Measurements from ENCODE around the gene NEK9.
"Not testable (repeated sequence)": the region's sequence is repeated elsewhere in the genome, so short reads cannot be mapped to it uniquely, and the experiment has no call there.

NEK9 gene

DNA sequence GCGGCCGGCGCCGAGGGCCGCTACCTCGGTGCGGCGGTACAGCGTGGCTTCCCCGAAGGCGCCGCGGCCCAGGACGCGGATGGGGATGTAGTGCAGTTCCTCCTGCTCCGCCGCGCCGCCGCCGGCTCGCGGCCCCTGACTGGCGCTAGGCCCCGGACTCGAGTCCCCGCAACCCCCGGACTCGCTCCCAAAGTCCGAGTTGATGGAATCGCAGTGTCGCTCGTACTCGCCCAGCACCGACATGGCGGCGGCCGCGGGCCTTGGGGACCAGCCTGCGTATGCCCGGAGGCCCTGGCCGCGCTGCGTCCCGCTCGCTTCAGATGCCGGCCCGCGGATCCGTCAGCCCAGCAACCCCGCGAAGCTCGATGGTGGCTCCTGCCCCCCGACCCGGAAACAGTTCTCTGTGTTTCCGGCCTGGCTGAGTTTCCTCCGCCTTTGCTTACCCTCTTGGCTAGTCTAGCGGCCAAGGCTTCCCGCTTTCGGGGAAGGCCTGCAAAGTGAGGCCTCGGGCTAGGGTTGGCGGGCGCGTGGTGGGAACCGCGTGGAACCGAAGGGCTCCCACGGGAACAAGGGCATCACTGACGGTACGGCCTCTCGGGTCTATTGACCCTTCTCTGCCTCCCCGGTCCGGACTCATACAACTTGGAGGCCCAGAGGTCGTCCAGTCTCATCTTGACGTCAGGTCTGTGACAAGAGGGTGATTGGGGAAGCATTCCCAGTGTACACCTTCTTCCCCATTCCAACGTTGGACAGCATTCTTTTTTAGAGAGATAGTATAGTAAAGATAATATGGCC is at the start of gene NEK9:
Gene NEK9 (minus strand): TSS at position 370 of the 795 bp plus-strand sequence. CDS start 127 bp downstream, at position 243.
- DNase-seq: peak; percentile 91 to 93

DNA sequence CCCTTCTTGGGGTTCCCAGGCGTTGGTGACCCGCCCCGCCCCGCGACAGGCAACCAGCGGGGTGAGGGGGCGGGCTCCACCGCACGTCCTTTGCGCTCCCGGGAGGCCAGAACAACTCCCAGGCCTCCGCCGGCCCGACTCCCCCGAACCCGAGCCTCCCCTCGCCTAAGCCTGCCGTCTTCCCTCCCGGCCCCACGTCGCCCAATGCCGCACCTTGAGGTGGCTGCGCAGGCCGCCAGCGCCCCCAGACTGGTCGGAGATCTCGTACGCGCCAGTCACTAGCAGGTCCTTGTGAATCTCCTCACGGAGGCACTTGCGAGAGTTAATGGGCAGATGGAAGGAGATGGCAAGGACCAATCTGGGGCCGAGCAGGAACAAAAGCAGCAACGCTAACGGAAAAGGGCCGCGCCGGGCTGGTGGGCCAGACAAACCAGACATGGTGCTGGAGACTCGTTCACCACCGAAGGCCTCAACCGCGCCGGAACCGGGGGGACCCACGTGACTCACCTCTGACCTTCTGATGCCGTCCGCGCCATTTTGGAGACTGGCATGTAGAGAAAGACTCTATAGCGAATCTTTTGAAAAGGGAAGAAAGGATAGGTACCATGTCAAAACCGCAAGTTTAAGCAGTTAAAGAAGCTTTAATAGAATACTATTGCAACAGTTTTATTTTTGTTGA is 49.4 kb upstream of the NEK9 start, which contains the start of gene TMED10:
Gene TMED10 (minus strand): TSS at position 471 of the 679 bp plus-strand sequence. CDS start 33 bp downstream, at position 438.
- DNase-seq: peak; percentile 90 to 92

DNA sequence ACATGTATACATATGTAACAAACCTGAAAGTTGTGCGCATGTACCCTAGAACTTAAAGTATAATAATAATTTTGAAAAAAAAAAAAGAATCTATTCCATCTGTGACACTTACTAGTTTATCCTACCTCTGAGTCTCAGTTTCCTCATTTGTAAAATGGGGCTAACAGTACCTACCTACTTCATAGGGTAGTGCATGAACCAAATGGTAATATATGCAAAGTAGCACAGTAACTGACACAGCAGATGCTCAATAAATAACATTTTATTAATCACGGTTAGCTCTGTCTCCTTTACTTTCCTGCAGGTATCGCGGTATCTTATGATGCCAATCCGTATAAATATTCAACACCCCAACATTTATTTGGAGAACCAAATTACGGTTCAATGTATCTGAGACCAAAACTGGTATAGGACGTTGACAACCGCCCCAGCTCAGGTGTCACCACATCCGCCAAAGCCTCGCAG is 48.9 kb upstream of the NEK9 start:
- no peak for DNase-seq

DNA sequence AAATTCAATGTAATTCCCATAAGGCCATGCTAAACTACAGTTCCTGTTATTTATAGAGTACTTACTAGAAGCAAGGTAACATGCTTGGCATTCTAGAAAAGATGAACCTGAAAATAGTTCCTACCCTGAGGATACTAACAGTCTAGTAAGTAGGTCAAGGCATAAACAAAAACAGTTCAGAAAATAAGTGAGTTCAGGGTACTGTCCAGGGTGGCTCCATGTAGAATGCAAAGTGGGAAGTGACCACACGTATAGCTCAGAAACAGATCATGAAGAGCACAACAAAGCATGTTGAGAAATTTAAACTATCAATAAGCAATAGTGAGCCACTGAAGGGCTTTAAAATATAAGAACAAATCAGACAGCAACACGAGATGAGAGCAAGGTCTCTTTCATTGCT is 47.2 kb upstream of the NEK9 start:
- no peak for DNase-seq

DNA sequence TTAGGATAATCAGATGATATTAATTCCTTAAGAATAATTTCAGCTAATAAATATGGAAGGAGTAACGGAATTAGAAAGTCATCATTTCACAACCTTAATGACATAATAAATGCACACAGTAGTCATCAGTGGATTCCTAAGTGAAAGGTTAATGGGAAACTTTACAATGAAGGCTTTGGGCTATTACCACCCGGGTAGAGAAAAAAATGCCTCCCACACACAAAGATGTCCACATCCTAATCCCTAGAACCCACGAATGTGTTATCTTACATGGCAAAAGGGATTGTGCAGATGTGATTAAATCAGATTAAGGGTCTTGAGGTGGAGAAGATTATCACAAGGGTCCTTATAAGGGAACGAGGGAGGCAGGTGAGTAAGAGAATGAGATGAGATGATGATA is 43.9 kb upstream of the NEK9 start:
- no peak for DNase-seq

DNA sequence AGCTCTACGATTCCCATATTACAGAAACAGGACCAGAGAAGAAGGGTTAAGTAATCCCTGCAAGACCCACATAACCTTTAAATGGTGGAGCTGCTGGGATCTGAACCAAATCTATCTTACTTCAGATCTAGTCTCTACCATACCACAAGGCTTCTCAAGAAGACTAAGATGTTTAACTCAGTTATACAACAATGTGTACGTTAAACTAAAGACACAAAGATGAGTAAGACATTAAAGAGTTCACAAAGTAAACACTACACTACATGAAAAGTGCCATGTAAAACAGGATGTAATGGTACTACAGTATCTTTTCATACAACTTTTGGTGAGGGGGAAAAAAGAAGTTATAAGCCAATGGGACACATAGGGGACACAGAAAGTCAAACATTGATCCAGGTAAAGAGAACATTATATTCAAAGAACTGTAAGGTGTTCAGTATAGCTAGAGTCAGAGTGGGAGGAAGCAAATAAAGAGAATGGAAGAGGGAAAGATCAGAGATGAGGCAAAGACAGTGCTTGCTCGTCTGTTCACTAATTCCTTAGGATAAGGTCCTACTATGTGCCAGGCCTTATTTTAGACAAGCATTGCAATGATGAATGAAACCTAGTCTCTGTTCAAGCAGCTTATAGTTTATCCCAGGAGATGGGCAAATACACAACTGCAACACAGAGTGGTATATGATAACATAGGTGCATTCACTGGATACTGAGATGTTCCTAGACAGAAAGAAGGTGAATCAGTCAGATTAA is 41.9 kb upstream of the NEK9 start:
- DNase-seq: no peak

DNA sequence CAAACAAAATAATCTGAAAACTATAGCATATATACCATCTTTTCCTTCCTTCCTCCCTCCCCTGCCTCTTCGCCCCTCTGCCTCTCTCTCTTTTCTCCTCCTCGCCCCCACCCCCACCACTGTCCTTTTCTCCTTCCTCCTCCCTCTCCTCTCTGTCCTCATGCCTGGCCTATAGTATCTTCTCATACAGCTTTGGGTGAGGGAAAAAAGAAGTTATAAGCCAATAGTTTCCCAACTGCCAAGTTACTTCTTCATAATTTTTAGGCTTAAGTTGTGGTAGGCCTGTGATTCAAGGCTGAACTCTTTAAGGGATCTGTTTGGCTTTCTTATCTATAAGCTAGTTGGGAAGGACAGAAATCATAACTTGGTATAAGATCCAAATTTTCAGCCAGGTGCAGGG is 40.5 kb upstream of the NEK9 start:
- no peak for DNase-seq

DNA sequence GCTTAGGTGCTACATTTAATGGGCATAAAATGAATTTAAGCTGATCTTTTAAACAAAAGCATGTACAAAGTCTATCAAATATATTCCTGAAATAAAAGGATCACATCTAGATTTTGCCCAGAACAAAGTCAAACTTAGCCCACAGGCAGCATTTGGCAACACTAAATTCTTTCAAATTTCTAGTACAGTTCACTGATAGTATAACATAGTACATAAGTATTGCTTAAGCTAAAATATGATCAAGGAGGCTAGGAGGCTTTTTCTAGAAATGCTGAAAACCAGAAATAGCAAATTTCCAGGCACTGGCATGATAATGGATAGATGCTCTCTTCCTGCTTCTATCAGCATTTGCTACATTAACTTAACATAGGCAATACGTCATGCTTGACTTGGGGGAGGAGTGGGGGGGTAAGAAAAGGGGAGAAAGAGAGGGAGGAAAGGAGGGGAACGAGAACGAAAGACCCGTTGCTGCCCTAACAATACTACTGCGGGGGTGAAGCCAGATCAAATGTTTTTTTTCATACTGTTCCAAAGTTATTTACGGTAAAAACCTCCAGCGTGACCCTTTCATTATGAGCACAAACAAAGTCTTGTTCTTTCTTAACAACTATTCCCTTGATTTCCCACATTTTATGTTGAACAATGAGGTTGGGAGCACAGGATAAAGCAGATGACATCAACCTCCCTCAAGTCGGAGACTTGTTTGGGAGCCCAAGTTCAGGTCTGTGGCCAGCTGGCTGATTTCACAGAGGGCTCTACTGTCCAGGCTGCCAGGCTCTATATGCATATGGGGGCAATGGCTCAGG is 38.9 kb upstream of the NEK9 start:
- no peak for DNase-seq

DNA sequence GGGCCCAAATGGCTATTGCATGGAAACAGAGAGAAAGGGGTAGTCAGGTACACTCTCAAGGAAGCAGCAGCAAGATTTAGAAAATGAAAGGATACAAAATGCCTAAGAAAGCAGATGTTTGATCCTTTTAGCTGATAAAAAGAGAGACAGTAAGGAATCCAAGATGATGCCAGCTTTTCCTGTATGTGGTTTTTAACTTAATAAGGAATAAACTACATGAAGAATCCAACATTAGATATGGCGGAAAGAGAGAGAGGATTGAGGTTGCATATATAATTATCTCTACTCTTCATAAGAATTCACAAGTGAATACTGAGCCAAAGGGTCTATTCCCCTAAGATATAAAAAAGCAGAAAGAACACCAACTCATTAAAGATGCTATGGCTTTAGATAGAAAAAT is 38.0 kb upstream of the NEK9 start:
- DNase-seq: no peak

DNA sequence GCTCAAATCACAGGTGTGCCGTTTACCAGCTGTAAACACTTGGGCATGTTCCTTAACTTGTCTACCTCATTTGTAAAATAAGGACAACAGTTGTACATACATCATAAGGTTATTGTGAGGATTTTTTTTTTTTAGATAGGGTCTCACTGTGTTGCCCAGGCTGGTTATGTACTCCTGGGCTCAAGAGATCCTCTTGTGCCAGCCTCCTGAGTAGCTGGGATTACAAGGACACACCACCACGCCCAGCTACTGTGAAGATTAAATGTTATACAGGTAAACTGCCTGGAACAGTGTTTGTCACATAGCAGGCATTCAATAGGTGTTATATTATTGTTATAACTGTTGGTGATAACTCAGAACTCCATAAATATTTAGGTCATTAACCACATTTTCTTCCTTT is 36.8 kb upstream of the NEK9 start:
- no peak for DNase-seq

DNA sequence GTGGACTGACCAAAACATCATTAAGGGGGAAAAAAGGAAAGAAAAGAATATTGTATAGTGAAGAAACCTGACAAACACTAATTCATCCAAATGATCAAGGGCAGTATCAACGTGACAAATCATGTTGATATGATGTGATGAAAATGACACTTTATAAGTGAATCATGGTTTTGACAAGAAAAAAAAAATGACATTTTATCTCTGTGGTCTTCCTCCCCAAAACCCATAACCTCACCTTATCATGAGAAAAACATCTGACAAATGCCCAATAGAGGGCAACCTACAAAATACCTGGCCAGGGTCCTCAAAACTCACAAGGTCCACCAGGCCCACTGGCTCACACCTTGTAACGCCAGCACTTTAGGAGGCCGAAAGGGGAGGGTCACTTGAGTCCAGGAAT is 35.8 kb upstream of the NEK9 start:
- DNase-seq: no peak

DNA sequence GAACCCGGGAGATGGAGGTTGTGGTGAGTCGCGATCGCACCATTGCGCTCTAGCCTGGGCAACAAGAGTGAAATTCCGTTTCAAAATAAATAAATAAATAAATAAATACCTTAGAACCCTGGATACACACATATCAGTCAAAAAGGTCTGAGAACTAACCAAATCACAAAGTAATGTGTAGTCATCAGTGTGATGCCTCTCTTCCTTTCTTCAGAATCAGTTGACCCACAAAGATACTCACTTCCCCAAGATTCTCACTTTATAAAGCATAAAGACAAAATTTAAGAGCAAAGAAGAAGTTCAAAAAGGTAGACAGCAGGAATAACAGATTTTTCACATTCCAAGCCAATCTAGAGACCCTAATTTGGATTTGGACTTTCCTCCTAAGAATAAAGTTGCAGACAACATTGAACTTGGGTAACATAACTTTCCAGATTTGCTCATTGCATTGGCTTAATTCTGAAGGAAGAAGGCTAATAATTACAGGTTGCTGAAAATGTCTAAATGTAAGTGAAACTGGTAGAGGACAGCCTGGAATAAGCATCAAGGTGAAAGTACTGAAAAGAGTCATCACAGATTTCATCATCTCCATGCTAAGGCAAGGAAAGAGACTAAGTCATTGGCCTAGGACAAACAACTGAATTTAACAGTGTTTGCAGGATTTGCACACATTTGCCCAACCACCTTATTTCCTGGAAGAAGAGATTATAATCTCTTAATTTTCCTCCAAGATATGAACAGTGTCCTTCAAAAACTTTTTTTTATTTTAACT is 32.2 kb upstream of the NEK9 start:
- no peak for DNase-seq

DNA sequence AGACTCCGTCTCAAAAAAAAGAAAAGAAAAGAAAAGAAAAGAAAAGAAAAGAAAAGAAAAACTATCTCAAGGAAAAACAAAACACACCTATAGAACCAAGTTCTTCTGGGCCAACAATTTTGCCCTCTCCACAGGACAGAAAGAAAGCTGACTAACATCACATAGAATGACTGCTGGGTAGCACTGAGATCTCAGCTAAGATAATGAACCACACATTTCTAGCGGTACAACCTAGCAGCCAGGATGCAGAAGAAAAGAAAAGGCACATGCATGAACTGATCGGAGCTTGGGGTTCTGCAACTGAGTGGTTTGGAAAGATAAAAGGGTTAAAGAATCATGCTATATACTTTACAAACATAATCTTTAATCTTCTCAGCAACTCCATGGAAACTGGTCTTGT is 30.1 kb upstream of the NEK9 start:
- DNase-seq: no peak

DNA sequence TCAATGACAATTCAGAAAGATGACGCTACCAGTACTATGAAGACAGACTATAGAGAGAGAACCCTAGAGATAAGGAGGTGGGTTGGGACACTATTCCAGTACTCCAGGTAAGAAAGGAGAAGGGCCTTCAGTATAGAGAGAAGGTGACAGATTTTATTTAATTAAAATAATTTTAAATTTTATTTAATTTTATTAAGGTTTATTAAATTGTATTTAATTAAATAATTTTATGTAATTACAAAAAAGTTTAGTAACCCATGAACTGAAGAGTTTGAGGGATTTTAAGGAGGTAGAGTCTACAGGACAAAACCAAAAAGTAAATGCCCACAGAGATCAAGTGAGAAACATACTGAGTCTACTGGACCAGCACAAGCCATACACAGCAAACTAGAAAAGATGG is 29.3 kb upstream of the NEK9 start:
- no peak for DNase-seq

DNA sequence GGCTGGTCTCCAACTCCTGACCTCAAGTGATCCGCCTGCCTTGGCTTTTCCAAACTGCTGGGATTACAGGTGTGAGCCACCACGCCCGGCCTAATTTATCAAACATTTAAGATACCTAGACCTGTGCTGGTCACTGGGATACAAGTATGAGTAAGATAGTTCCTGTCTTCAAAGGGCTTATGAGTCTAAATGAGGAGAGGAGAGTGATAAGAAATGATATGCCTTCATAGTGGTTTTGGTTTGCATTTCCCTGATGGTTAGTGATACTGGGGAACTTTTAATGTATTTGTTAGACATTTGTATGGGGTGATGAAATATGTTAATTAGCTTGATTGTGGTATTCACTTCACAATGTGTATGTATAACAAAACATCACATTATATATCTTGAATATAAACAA is 28.3 kb upstream of the NEK9 start:
- no peak for DNase-seq

DNA sequence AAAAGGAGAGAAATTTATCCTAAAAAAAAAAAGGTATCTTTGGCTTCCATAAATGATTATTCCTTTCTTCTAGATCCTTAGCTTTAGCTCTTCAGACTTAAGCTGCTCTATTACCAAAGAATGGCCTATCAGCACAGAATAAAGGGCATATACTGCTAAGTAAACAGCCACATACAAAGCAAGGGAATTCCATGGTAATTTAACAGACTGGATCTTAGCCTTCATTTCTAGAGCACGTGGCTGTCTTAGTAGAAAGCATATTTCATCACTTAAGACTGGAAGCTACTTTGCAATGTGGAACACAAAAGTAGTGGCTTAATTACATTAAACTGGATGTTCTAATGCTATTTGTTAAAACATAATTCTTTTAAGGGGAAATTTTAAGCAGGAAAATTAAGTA is 26.4 kb upstream of the NEK9 start:
- DNase-seq: no peak

DNA sequence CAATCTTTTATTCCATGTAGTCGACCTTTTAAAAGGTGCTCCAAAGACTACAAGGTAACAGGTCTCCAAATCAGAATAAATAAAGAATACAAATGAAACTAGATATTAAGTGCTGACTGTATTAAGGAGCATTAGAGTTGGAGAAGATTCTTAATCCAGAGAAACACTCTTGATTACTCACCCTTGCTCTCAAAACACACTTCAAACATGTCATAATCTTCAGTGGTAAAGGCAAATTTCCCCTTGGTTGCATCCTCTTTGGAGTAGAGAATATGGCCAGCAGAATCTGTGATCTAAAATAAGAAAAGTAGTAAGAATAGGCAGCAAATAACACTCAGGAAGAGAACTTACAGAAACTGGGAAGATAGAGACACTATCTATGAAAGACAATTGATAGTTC is 25.0 kb upstream of the NEK9 start:
- DNase-seq: no peak

DNA sequence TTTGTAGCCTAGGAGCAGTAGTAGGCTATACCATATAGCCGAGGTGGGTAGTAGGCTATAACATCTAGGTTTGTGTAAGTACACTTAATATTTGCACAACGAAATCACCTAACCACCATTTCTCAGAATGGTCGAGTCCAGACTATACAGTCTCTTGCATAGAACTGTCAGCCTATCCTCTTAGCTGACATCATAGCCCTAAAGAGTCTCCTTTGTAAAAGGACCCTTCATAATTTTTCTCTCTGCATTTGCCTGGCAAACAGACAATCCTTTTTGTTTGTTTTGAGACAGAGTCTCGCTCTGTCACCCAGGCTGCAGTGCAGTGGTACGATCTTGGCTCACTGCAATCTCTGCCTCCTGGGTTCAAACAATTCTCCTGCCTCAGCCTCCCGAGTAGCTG is 23.8 kb upstream of the NEK9 start:
- not testable (repeated sequence) for DNase-seq

DNA sequence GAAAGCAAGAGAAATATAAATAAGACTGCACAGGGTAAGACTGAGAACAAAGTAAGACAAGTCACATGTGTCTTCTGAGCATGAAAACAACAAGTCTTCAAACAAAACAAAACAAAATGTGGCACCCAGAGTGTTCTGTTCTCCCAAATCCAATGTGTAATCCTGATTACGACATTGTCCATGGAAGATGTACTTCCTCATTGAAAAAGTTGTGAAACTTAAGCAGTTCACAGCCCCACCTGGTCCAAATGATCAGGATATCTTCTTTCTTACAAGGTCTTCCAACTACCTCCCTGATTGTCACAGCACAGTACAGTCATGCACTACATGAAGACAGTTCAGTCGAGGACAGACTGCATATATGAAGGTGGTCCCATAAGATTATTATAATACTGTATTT is 23.3 kb upstream of the NEK9 start:
- DNase-seq: no peak

DNA sequence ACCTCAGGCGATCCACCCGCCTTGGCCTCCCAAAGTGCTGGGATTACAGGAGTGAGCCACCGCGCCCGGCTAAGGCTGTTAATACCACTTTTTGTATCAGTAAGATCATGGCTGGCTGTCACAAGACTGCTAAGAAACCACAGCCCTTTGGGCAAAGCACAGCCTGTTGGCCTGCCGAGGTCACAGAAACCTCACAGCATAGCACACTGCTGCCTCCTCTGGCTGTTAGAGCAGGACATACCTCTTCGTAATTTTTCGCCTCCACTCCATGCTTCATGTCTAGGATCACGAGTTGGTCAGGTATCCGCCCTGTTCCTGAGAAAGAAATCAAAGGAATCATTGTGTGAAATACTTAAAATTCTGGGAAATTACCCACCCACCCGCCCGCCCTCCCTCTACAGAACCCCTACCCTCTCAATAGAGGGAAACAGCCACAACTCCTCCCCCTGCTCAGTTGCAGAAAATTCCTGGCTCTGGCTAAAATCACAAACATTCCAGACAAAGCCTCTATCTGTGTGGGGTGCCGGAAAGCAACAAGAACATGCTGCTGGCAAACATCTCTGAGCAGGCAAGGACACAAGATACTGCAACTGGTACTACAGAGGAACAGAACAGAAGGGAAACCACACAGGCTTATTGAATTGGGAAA is 20.7 kb upstream of the NEK9 start:
- DNase-seq: no peak

DNA sequence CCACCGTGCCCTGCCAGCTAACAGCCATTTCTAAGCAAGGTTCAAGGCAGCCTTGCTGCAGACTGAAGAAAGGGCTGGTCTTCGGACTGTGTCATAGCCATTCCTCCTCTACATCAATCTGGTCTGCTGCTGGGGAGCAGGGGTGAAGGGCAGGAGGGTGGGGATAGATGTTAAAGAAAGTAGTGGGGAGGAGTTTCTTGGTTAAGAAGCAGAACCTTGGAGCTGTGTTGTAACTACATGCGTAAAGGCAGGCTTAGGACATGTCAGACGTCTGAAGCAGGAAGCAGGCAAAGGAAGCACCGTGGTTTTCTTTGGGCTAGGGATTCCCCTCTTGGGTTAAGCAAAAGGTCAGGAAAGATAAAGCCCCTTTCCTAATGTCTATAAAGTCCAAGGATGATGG is 18.1 kb upstream of the NEK9 start:
- DNase-seq: no peak
